Measurements from ENCODE around the gene CARS1.

The CARS1 gene

DNA sequence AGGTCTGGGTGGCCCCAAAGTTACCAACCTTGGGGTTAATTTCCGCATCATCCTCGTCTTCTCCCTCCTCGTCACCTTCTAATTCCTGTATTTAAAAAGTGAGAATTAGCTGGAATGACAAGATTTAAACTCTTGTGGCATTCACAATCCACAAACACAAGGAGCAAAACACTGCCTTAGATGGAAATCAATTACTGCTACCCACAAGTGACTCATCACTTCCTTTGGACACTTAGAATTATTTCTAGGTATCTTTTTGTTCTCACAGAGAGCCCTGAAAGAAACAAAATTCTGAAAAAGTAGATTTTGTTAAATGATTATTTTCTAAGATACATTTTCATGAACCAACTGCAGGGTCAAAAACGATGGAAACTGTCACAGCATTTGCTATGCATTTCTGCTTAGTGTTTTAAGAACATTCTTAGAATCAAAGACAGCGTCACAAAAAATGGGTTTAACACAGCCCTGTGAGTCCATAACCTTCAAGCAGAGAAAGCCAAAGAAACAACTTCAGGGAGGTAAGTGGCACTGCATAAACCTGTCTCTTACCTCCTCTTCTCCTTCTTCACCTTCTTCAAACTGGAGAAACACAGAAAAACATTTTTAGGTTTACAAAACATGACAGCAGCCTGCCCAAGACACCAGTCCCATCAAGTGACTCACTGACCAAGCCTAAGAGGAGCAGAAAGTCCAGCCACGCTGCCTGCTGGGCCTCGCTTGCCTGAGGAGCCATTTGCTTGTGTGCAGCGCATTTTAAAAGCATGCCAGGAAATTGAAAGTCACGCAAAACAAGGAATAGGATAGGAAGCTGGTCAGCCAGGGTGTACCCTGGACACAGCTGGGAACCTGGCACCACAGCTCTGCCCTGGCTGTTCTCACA, 105.8 kb downstream of the CARS1 start:
- DNase-seq, result no peak

Measured in stimulated activated CD4-positive, alpha-beta T cell treated with anti-CD3 and anti-CD28 coated beads, Interleukin-4, amount 100 ng/mL, for 1 hour (primary cell).